Activated effector memory CD4-positive, alpha-beta T cell treated with anti-CD3 and anti-CD28 coated beads, Interleukin-2, amount 50 U/mL, for 16 hours (primary cell): ENCODE data around the gene VWF.
A peak's percentile ranks its signal among the peaks of the same experiment; 100 is the strongest.
"Not testable (repeated sequence)": the region's sequence is repeated elsewhere in the genome, so short reads cannot be mapped to it uniquely, and the experiment has no call there.

Source experiments
- DNase-seq: peaks from one replicate; pipeline ENCODE4 v3.0.0-alpha.2; 2020

VWF gene

DNA sequence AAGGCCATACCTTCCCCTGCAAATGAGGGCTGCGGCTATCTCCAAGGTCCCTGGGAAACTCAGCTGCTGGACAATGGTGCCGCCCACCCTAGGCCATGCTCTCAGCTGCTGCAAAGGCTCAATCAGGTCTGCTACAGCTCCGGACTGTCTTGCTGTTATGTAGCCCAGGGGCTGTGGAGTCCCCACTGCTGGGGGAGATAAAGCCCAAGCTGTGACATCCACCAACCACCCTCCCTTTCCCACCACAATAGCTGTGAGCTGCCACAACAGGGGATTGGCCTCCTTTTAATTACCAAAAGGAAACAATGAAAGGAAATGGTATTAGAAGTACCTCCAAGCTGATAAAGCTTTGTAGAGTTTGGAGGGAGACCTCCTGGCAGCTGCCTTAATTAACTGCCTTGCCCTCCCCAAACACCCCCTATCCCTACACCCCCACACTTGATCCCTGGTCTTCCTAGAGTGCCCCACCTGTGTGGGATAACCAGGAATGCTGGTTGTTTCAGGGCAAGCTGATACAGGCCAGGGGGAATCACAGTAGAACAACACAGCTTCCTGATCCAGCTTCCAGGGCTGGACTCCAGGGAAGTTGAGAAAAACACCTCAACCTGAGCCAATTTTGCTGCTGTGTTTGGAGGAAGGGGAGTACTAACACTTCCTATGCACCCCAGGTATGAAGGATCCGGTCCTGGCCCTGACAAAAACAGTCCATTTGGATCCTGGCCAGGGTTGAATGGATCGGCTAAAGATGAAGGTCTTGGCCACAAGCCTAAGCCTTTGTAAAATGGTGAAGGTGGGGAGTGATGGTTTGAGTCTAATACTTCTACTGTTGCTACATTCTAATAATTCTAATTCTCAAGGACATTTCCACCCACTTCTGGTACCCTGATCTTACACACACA, at the start of gene VWF:
TSS of gene VWF (minus strand) at position 260 of the 899 bp plus-strand sequence. CDS start 1,474 bp downstream, outside the sequence.
- no peak for DNase-seq

DNA sequence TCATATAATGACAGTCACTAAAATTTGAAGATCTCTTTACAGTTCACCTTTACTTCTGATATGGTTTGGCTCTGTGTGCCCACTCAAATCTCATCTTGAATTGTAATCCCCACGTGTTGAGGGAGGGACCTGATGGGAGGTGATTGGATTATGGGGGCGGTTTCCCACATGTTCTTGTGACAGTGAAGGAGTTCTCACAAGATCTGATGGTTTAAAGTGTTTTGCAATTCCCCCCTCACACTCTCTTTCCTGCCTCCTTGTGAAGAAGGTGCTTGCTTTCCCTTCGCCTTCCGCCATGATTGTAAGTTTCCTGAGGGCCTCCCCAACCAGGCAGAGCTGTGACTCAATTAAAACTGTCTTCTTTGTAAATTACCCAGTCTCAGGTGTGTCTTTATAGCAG, 48.4 kb upstream of the VWF start:
- DNase-seq: no peak

- no peak for DNase-seq
Observed at GRCh38 chr12:6172086-6172485, 47.6 kb upstream of the VWF start.

DNA sequence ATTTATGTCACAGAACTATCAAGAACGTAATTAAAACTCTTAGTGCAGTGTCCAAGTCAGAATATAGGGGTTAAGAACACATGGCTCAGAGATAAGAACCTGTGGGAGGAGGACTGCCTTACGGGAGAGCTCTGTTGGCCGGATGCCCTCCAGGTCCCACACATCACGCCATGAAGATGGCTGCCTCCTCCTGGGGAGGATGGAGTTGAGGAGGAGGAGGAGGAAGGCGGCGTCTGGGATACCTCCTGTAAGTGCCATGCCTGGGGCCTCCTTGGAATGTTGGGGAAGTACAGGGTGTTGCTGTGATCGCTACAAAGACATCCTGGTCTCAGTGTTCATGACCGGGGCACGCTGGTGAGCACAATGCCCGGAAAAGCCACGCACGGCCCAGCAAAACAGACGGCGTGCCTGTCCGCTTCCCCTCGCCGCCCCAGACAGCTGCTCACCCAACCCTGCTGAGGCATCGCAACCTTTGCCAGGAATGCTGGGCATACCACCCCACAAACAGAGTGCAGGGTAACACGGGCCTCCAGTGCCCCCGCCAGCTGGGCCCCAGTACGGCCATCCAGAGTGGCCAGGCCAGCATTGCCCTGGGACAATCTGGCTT, 47.0 kb upstream of the VWF start:
- DNase-seq: no peak

- peak; percentile 83 for DNase-seq
Observed at GRCh38 chr12:6167327-6168280, 43.1 kb upstream of the VWF start.

DNA sequence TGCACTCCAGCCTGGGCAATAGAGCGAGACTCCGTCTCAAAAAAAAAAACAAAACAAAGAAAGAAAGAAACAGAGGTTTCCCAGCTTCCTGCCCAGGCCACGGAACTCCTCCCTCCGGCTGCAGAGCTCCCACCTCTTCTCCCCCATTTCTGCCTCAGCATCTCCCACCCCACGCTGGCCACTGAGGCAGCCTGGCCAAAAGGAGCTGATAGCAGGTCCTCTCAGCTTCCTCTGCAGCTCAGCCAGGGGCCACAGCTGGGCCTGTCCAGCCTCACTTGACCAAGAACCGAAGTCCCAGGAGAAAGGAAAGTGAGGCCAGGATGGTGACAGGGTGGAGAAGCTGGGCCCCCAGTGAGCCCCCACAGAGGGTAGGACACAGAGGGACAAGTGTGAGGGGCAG, 42.3 kb upstream of the VWF start:
- no peak for DNase-seq

DNA sequence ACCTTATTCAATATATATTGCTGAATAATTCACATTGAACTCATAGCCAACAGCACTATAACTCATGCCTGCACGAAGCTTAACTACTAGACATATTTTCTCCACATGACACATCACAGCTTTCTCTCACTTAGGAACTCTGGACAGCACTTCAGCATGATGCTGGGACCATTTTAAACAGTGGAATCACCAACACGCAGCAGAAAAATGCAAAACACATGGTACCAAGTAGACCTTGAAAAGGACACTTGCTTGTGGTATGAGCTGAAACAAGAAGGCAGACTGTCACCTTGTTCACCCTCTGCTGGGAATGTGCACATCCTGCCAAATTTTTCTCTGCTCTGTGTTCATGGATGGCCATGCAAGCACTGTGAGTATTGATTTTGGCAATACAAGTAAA, 40.9 kb upstream of the VWF start:
- no peak for DNase-seq

GRCh38 chr12:6163416-6164060, 39.1 kb upstream of the VWF start:
- no peak for DNase-seq

GRCh38 chr12:6161124-6161882, 36.8 kb upstream of the VWF start:
- no peak for DNase-seq

DNA sequence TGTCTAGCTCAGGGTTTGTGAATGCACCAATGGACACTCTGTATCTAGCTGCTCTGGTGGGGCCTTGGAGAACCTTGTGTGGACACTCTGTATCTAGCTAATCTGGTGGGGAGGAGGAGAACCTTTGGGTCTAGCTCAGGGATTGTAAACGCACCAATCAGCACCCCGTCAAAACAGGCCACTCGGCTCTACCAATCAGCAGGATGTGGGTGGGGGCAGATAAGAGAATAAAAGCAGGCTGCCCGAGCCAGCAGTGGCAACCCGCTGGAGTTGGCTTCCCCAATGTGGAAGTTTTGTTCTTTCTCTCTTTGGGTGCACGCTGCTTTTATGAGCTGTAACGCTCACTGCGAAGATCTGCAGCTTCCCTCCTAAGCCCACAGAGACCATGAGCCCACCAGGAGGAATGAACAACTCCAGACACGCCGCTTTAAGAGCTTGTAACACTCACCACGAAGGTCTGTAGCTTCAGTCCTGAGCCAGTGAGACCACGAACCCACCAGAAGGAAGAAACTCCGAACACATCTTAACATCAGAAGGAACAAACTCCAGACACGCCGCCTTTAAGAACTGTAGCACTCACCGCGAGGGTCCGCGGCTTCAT, 35.7 kb upstream of the VWF start:
- not testable (repeated sequence) for DNase-seq

GRCh38 chr12:6159166-6160011, 34.9 kb upstream of the VWF start:
- DNase-seq: not testable (repeated sequence)

DNA sequence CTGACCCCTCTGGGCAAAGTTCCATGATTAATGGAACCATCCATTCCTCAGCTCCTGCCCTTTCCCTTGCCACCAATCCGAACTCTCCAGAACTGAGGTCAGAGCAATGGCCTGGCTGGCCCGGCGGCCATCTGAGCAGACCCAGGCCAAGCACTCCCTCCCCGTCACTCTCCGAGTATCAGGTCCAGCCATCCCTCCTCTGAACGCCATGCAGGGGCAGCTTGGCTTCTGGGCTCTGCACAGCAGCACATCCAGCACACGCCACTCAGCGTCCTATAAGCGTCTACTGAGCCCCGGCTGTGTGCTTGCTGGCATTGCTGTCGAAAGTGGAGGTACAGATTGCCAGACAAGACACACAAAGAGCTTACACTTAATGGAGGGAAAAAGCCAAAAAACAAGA, 34.3 kb upstream of the VWF start:
- no peak for DNase-seq

GRCh38 chr12:6158255-6158654, 33.8 kb upstream of the VWF start:
- DNase-seq: no peak

DNA sequence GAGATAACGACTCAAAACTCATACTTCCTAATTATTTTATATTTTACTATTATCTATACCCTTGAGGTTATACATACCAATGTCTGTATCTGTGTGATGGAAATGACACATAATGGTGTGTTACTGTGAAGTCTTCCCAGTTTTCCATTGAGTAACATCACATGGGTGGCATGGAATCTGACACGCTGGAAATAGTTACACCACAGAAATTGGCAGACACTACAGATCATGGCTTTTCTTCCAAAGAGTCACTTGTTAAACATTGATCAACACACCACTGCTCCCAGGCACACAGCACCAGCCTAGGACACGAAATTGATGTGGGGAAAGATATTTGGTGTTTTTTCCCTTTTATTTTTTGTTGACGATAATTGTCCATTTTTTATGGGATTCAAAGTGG, 33.0 kb upstream of the VWF start:
- no peak for DNase-seq

DNA sequence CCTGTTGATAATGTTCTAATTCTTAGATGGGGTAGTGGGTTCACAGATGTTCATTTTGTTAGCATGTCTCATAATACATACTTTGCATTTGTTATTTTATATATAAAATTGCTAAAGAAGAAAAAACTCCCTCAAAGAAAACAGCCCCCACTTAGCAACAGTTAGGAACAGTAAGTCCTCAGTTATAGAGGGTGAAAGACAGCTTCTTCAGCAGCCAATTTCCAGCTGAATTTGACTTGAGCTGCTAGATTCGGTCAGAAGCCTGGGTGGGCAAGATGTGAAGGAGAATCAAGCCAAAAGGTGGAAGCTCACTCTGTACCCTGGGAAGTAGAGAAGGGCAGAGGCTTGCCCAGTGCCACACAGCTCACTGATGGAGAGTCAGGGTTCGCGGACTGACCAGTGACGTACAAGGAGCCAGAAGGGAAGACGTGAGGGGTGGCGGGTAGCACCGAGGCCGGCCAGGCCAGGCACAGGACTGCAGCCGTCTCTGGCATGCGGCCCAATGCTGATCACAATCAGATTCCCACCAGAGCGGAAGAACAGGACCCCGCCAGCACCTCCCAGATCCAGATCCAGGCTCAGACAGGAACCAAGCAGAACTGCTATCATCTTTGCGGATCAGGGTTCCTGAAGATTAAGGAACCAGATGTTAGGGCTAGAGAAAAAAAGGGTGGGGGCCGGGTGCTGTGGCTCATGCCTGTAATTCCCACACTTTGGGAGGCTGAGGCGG, 30.4 kb upstream of the VWF start:
- no peak for DNase-seq

GRCh38 chr12:6148722-6149121, 24.3 kb upstream of the VWF start:
- DNase-seq: not testable (repeated sequence)

DNA sequence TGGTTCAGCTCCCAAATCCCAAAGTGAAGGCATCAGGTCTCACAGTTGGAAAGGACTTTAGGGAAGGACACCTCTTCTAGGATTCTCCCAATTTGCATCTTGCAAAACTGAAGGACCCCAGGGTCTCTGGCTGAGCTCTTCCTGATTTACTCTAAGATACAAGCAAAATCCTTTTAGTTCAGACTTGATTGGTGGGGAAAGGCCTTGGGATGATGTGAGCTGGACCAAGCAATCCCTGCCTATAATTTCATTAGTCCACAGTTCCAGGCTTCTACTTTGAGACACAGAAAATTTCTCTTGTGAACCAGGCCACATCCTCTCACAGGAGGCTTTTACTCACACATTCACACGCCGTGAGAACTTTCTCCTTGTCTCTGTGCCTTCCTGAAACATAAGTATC, 23.6 kb upstream of the VWF start:
- DNase-seq: no peak

GRCh38 chr12:6146951-6147350, 22.5 kb upstream of the VWF start:
- no peak for DNase-seq

DNA sequence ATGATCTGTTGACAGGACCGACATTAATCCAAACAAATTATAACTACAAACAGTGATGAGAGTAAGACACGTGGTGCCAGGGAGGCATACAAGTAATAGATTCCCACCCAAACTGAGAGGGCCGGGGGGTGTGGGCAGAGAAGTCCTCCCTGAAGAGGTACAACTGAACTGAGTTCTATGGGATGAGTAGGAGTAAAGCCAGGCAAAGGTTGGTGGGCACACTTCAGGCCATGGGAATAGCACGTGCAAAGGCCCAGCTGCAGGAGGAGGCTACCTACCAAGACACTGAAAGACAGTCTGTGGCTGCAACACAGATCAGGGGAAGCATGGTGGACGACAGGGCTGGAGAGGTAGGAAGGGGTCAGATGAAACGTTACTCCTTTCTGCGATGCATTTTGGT, 22.0 kb upstream of the VWF start:
- no peak for DNase-seq

GRCh38 chr12:6145564-6145963, 21.1 kb upstream of the VWF start:
- DNase-seq: no peak
